Sciatic nerve (tissue), 2 donors: ENCODE measurements around the gene WRNIP1. TPM values are rescaled to one million over a fixed set of nuclear protein-coding genes. Genes with fewer than 3 reads are reported as not detected.
A peak's percentile ranks its signal among the peaks of the same experiment; 100 is the strongest.

Source experiments
- ATAC-seq: fragments of 200-7000 bp; cut with Tn5 transposase; one replicate; pipeline ENCODE4 v1.9.1; 2020; ENCODE audit warnings: mild to moderate bottlenecking, moderate library complexity
- DNase-seq: peaks from one replicate; pipeline ENCODE4 v3.0.0-alpha.2; 2020; ENCODE audit warnings: low spot score
- intact Hi-C: fragments of 100-400 bp; cut with DNase I; formaldehyde crosslinking; loops from one replicate; pipeline ENCODE4 v1.14.2; 2022
- total RNA-seq: library from RNA; stranded (reverse); fragmentation: NEBNext Ultra II Directional; extraction: Animal tissue kit (Norgen Biotek cat#: 25700); gene quantifications from one replicate; pipeline ENCODE4 v1.2.1, GENCODE V29; 2021
- donor health status: DM: no; HTN: no; CAD: no.
- donor health status: DM: no; HTN: no; CAD: no.

WRNIP1 gene
- total RNA-seq, result 30.8 TPM

DNA sequence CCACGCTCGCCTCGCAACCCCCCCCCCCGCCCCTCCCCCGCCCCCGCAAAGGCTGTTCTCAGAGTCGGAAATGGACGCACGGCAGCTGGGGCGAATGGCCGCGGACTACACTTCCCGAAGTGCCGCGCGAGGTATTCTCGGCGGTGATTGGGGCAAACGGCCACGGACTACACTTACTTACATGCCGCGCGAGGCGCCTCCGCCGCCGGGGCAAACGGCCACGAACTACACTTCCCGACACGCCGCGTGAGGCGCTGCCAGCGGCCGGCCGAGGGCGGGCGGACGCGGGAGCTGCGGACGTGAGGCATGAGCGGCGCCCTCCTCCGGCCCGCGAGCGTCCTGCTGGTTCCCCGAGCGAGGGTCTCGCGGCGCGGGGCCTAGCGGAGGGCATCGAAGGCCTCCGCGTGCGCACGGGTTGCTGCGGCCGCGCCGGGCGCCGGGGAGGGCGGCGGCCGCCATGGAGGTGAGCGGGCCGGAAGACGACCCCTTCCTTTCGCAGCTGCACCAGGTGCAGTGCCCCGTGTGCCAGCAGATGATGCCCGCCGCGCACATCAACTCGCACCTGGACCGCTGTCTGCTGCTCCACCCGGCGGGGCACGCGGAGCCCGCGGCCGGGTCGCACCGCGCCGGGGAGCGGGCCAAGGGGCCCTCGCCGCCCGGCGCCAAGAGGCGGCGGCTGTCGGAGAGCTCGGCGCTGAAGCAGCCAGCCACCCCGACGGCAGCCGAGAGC is at the start of gene WRNIP1:
Gene WRNIP1, plus strand, starts transcription at position 228 of the 730 bp plus-strand sequence. Its CDS starts 230 bp downstream, at position 458.
- ATAC-seq (peak; percentile 96), DNase-seq (peak; percentile 99)
- intact Hi-C loops, result no loop called here

GRCh38 chr6:2715737-2716136 is 49.5 kb upstream of the WRNIP1 start:
- intact Hi-C loops, result no loop called here
- no peak for ATAC-seq
- DNase-seq, result no peak

DNA sequence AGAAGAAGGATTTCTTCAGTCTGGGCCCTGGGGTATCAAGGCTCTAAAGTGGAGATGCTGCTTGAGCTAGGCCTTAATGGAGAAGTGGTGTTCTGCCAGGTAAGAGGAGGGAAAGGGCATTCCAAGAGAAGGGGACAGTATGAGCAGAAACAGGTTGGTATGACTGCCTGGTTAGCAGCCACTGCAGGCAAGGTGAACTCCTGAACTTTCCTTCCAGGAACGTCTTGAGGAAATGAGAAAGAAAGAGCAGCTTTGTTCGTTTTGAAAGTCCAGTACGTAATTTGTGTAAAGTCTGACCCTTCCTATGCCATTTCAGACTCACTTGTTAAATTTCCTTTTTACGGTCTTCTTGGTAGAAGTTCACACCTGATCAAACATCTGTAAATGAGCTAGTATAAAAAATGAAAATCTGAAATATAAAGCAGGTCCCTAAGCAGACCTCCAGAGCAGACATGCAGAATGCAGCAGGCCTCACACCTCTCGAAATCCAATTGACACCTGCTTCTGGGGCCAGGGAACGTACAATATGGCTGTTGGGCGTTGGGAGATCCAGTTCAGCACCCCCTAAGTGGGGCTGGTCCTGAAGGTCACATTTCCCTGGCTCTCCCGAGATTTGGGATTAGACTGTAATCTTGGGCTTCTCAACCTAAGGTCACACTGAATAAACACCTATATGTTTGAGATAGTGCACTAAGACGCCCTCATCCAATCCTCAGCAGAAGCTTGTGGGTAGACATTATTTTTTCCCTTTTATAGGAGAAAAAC is 48.1 kb upstream of the WRNIP1 start:
- ATAC-seq (no peak), DNase-seq (no peak)
- intact Hi-C loops, result no loop called here

GRCh38 chr6:2718334-2719092 is 46.7 kb upstream of the WRNIP1 start:
- DNase-seq, result no peak
- intact Hi-C loops, result no loop called here
- ATAC-seq, result no peak

- intact Hi-C loops, result no loop called here
- DNase-seq (no peak), ATAC-seq (no peak)
Observed at GRCh38 chr6:2719093-2719455, 46.1 kb upstream of the WRNIP1 start.

GRCh38 chr6:2721219-2721618 is 44.0 kb upstream of the WRNIP1 start:
- ATAC-seq, result no peak
- DNase-seq, result no peak
- intact Hi-C loops, result no loop called here

DNA sequence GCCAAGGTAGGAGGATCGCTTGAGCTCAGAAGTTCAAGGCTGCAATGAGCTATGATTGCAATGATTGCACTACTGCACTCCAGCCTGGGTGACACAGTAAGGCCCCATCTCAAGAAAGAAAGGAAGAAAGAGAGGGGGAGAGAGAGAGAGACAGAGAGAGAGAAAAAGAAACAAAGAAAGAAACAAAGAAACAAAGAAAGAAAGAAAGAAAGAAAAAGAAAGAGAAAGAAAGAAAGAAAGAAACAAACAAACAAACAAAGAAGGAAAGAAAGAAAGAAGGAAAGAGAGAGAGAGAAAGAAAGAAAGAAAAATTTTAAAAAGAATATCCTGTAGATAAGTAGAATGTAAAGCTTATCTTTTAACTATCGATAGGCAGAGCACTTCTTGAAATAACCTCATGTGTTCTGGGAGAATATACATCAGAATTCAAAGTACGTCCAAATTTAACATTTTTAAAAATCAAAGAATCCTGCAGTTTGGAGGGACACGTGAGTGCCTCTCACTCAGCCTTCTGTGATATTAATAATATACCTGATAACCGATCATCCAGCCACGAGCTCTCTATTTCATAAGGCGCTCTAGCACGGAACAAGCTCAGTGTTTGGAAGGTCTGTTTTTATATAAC is 39.7 kb upstream of the WRNIP1 start:
- intact Hi-C loops, result no loop called here
- DNase-seq (no peak), ATAC-seq (no peak)

- no peak for DNase-seq
- peak; percentile 40 for ATAC-seq
- intact Hi-C loops, result no loop called here
Observed at GRCh38 chr6:2725999-2726567, 39.1 kb upstream of the WRNIP1 start.

DNA sequence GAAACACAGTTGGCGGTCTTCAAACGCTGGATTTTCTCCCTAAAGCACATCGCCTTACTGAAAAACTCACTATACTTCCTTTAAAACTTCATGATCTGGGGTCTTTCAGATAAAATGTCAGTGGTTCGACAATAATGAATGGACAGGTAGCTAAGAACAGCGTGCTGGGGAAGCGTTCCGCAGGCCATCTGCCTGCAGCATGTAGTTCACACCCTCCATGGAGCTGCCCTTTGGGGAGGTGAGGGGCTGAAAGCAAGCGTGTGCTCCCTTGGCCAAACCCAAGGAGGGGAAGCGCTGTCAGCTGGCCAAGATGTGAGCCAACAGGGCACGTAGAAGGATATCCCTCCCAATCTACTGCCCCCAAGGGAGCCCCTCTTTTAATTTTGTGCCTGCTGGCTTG is 35.3 kb upstream of the WRNIP1 start:
- intact Hi-C loops, result no loop called here
- ATAC-seq, result peak; percentile 44

GRCh38 chr6:2730353-2731107 is 34.7 kb upstream of the WRNIP1 start:
- ATAC-seq (peak; percentile 54), DNase-seq (no peak)
- intact Hi-C loops, result no loop called here

More for the DNA sequence above, 35.3 kb upstream of the WRNIP1 start:
- no peak for DNase-seq

DNA sequence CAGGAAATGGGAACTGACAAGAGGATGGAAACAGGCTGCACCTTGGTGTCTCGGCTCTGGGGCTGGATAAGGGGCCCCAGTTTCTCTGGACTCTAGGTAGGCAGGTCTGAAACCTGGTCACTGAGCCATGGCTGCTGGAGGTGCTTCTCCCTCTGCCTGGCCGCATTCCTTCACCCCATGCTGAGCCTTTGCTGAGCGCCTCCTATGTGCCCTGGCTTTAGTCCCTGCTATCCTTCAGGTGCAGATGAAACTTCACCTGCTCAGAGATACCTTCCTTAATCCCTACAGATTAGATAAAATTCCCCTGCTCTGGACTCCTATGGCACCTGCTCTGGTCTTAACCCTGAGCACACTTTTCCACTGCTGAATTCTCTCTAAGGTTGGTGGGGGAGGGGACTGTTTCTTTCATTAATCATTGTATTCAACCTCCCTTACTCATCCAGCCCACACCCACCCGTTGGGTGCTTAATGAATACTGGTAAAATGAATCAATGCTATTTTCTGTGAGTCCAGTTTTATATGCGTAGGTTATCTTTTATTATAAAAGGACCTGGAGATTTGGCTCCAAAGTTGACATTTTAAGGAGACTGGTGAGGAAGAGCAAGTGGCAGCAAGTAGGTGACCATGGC is 33.8 kb upstream of the WRNIP1 start:
- intact Hi-C loops, result no loop called here
- DNase-seq, result no peak
- no peak for ATAC-seq

DNA sequence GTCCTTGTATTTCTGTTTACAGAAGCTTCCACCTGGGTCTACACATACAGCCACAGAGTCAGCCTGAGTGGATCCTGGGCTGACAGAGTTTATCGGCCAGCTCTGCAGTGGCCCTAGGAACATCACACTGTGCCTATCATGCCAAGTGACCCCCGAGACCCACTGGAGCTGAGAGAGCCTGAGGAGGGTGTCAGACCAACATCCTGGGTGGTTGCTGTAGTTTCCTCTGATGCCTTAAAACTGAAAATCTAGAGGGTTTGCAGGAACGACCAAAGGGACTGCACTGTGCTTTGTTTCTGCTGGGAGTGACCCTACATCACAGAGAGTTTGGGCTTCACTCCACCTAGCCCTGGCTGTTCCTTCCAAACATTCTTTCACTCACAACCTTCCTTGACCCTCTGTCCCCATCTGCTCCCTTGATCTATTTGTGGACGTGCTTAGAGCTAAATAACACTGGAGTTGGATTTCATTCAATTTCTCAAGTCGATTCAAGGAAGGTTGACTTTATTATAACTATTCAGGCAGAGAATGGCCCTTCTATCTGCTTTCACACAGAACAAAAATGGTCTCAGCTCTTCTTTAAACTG is 32.6 kb upstream of the WRNIP1 start:
- ATAC-seq (peak; percentile 72), DNase-seq (no peak)
- intact Hi-C loops, result no loop called here

- DNase-seq (peak; percentile 69), ATAC-seq (peak; percentile 83)
- intact Hi-C loops, result no loop called here
Observed at GRCh38 chr6:2733324-2733723, 31.9 kb upstream of the WRNIP1 start.

DNA sequence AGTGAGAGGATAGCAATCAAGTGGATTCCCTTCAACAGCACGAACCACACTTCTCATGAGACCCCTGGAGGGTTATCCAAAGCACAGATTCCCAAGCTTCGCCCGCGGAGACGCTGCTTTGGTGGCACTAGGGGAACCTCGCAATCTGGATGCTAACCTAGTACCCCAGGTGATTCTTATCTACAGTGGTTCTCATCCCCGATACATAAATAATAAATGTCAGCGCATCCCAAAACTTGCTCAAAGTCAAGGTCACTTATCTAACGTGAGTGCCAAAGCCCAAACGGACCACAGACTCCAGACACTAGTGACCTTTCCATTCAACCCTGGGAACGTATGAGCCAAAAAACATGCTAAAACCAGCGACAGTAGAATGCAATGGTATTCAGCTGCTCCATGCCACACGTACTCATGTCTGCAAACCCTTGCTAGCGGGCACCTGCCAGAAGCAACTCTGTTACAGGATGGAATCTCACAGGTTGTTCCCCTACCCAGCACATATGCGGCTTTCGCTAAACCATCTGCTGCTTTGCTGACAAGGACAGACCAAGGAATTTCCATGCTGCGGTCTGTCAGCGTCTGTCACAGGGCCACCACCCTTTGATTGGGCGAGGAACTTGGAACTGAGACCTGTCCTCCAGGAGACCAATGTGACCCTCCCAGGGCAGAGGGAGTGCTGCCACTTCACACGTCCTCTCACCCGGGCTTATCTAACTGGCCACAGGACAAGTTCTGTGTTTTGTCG is 31.3 kb upstream of the WRNIP1 start:
- ATAC-seq (no peak), DNase-seq (no peak)
- intact Hi-C loops, result no loop called here

DNA sequence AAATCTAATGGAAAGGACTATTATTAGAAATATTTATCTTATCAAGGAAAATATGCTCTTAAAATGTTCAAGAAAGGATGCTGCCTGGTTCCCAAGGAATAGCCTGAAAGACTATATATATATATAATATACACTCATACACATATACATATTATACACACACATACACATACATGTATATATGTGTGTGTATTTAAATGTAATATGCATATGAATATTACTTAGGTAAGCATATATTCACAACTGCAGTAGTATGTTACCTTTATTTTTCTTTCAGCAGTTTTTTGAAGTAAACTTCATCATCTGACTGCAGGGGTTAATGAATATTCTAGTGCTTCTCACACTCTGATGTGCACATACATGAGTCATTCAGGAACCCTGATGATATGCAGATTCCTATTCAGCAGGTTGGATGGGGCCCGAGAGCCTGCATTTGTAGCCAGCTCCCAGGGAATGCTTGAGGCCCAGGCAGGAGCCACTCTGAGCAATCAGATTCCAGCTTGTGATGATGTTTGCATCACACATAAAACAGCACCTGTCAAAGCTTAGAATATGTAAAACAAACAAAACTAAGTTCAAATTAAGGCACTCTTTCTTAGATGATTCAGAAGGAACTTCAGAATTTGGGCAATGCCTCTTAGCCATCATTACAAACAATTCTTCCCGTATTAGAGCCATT is 30.6 kb upstream of the WRNIP1 start:
- intact Hi-C loops, result no loop called here
- DNase-seq (no peak), ATAC-seq (no peak)

DNA sequence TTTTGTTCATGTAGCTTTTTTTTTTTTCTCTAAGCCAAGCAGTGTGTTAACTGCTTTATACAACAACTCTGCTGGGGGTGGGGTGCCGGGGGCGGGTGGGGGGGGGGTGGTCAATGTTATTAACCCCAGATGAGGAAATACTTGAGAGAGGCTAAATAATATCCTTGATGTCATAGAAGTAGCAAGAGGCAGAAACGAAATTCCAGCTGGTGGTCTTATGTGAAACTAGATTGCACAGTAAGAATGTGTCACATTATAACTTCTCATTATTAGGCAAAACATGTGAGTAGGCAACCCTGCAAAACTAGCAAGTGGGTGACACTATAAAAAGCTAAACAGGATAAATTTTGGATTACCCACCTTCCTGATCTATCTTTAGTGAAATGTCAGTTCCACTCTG is 27.3 kb upstream of the WRNIP1 start:
- DNase-seq (no peak), ATAC-seq (no peak)
- intact Hi-C loops, result no loop called here
